ENCODE data around the gene ERGIC1. TPM values are rescaled to one million over a fixed set of nuclear protein-coding genes. Genes with fewer than 3 reads are reported as not detected.

Gene ERGIC1
- polyA plus RNA-seq, 1 donor from 2014 or later = 59.1 TPM

DNA sequence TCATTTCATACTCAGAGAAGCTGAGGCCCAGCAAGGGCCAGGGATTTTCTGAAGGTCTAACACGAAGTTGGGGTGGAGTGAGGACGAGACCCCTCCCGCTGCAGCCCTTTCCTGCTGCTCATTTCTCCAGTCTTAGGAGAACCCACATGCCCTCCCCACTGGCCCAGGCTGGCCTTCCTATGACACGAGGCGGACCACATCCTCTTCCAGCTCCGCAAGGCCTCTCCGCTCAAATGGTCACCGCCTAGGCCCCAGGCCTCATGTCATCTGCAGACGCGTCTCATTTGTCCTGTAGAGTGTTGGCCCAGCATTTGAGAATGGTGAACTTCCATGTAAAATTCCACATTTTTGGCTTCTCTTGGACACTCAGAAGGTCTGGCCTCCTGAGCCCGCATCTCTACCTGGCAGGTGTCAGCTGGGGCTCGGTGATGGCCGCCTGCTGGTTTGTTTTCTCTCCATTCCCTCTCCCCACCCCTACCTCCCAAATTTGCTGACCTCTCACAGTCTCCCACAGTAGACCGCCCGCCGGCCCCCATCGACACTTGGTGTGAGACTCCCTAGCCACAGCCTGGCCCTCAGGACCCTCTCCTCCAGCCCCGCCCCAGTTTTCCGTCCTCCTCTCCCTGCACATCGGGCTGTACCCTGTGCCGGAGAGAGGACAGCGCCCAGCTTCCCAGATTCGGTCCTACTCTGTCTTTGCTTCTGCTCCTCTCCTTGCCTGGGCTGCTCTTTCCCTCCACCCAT is 51.7 kb downstream of the ERGIC1 start:
- Histone ChIP-seq H3K27me3 (ENCODE audit: insufficient read depth, low read depth, low read length) (no peaks in the 10 kb centered on the region), H3K79me2 (replicated peaks; ENCODE audit: insufficient read depth, low read length) (no peaks in the 10 kb centered on the region), H3K4me3 (ENCODE audit: low read length) (no peak overlapping the region), H3K4me2 (ENCODE audit: low read length) (no peak overlapping the region), H3K27ac (ENCODE audit: low read length) (no peak overlapping the region), H3K9me3 (ENCODE audit: low read length) (no peaks in the 10 kb centered on the region), H3K36me3 (ENCODE audit: insufficient read depth, low read length) (no peaks in the 10 kb centered on the region), H3F3A (ENCODE audit: insufficient read depth, low read length, poor library complexity, severe bottlenecking) (no peaks in the 10 kb centered on the region), H2AFZ (ENCODE audit: low read depth, low read length) (no peak overlapping the region), H3K9ac (ENCODE audit: low read length) (no peak overlapping the region), H4K20me1 (ENCODE audit: insufficient read depth) (no peaks in the 10 kb centered on the region), H3K9me2 (ENCODE audit: insufficient read depth, low read length) (no peaks in the 10 kb centered on the region)
- TF ChIP-seq RAD21 (conservative IDR thresholded peaks at IDR 0.05) (no peak), TAF1 (IDR thresholded peaks at IDR 0.05; ENCODE audit: low read depth) (no peak), SMC3 (conservative IDR thresholded peaks at IDR 0.05; ENCODE audit: poor library complexity) (no peak), POLR2AphosphoS5 (IDR thresholded peaks at IDR 0.05) (no peak), EZH2 (IDR thresholded peaks at IDR 0.05; ENCODE audit: borderline replicate concordance, insufficient read depth, low read length, poor library complexity, severe bottlenecking) (no peak), MXI1 (conservative IDR thresholded peaks at IDR 0.05; ENCODE audit: poor library complexity, severe bottlenecking) (no peak), EP300 (conservative IDR thresholded peaks at IDR 0.05; ENCODE audit: poor library complexity, severe bottlenecking) (no peak)
- TF ChIP-seq, protein P1, sequence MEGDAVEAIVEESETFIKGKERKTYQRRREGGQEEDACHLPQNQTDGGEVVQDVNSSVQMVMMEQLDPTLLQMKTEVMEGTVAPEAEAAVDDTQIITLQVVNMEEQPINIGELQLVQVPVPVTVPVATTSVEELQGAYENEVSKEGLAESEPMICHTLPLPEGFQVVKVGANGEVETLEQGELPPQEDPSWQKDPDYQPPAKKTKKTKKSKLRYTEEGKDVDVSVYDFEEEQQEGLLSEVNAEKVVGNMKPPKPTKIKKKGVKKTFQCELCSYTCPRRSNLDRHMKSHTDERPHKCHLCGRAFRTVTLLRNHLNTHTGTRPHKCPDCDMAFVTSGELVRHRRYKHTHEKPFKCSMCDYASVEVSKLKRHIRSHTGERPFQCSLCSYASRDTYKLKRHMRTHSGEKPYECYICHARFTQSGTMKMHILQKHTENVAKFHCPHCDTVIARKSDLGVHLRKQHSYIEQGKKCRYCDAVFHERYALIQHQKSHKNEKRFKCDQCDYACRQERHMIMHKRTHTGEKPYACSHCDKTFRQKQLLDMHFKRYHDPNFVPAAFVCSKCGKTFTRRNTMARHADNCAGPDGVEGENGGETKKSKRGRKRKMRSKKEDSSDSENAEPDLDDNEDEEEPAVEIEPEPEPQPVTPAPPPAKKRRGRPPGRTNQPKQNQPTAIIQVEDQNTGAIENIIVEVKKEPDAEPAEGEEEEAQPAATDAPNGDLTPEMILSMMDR (IDR thresholded peaks at IDR 0.05; ENCODE audit: poor library complexity, severe bottlenecking) = no peak
- TF ChIP-seq, protein P2, sequence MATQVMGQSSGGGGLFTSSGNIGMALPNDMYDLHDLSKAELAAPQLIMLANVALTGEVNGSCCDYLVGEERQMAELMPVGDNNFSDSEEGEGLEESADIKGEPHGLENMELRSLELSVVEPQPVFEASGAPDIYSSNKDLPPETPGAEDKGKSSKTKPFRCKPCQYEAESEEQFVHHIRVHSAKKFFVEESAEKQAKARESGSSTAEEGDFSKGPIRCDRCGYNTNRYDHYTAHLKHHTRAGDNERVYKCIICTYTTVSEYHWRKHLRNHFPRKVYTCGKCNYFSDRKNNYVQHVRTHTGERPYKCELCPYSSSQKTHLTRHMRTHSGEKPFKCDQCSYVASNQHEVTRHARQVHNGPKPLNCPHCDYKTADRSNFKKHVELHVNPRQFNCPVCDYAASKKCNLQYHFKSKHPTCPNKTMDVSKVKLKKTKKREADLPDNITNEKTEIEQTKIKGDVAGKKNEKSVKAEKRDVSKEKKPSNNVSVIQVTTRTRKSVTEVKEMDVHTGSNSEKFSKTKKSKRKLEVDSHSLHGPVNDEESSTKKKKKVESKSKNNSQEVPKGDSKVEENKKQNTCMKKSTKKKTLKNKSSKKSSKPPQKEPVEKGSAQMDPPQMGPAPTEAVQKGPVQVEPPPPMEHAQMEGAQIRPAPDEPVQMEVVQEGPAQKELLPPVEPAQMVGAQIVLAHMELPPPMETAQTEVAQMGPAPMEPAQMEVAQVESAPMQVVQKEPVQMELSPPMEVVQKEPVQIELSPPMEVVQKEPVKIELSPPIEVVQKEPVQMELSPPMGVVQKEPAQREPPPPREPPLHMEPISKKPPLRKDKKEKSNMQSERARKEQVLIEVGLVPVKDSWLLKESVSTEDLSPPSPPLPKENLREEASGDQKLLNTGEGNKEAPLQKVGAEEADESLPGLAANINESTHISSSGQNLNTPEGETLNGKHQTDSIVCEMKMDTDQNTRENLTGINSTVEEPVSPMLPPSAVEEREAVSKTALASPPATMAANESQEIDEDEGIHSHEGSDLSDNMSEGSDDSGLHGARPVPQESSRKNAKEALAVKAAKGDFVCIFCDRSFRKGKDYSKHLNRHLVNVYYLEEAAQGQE (IDR thresholded peaks at IDR 0.05; ENCODE audit: borderline replicate concordance) = no peak

- no peak overlapping the region for H3K4me2 ChIP-seq (ENCODE audit: low read length)
- H3K4me3 ChIP-seq (ENCODE audit: low read length) = no peak overlapping the region
- no peak overlapping the region for H3K9ac ChIP-seq (ENCODE audit: low read length)
- H3K9me2 ChIP-seq (ENCODE audit: insufficient read depth, low read length) = no peaks in the 10 kb centered on the region
- no peaks in the 10 kb centered on the region for H3K9me3 ChIP-seq (ENCODE audit: low read length)
- TF ChIP-seq POLR2AphosphoS5 (IDR thresholded peaks at IDR 0.05) (no peak), MXI1 (conservative IDR thresholded peaks at IDR 0.05; ENCODE audit: poor library complexity, severe bottlenecking) (no peak), EZH2 (IDR thresholded peaks at IDR 0.05; ENCODE audit: borderline replicate concordance, insufficient read depth, low read length, poor library complexity, severe bottlenecking) (no peak), TAF1 (IDR thresholded peaks at IDR 0.05; ENCODE audit: low read depth) (no peak), SMC3 (conservative IDR thresholded peaks at IDR 0.05; ENCODE audit: poor library complexity) (no peak), RAD21 (conservative IDR thresholded peaks at IDR 0.05) (no peak), EP300 (conservative IDR thresholded peaks at IDR 0.05; ENCODE audit: poor library complexity, severe bottlenecking) (no peak)
- TF ChIP-seq, protein P2 (IDR thresholded peaks at IDR 0.05; ENCODE audit: borderline replicate concordance) = no peak
- TF ChIP-seq, protein P1 (IDR thresholded peaks at IDR 0.05; ENCODE audit: poor library complexity, severe bottlenecking) = no peak
- H3K79me2 ChIP-seq (replicated peaks; ENCODE audit: insufficient read depth, low read length) = no peaks in the 10 kb centered on the region
- no peaks in the 10 kb centered on the region for H3K27me3 ChIP-seq (ENCODE audit: insufficient read depth, low read depth, low read length)
- no peaks in the 10 kb centered on the region for H3K36me3 ChIP-seq (ENCODE audit: insufficient read depth, low read length)
- H3F3A ChIP-seq (ENCODE audit: insufficient read depth, low read length, poor library complexity, severe bottlenecking) = no peaks in the 10 kb centered on the region
- no peak overlapping the region for H3K27ac ChIP-seq (ENCODE audit: low read length)
- no peaks in the 10 kb centered on the region for H4K20me1 ChIP-seq (ENCODE audit: insufficient read depth)
- no peak overlapping the region for H2AFZ ChIP-seq (ENCODE audit: low read depth, low read length)
Measured at GRCh38 chr5:172886476-172886875, 52.4 kb downstream of the ERGIC1 start.
